ENCODE results near the gene PDE4D. TPM values are rescaled to one million over a fixed set of nuclear protein-coding genes. Genes with fewer than 3 reads are reported as not detected.
A peak's percentile ranks its signal among the peaks of the same experiment; 100 is the strongest.

The PDE4D gene
- total RNA-seq, 1 donor from 2014 or later, result 50.0 TPM

DNA sequence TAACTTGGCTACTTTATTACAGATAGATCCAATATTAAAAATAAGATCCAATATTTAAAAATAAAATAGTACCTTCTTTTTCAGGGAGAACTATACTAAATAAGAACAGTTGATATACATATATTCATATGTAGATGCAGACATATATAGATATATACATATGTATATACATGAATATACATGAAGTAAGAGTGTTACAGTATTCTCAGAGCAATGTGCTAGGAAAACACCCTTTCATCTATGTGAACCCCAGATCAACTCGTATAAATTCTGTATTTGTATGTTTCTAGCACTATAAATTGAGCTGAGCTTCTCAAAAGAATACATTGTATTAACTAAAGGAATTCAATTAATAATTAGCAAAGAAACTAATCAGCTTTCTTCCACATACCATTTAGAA, 287.6 kb downstream of the PDE4D start:
- Mint-ChIP-seq H3K27me3 (no peaks in the 10 kb centered on the region), H3K4me1 (ENCODE audit: unreplicated experiment) (peaks cover 34% of the 10 kb centered on the region), H3K27ac (no peak overlapping the region), H3K4me3 (no peak overlapping the region), H3K9me3 (no peaks in the 10 kb centered on the region), H3K36me3 (peaks cover 8% of the 10 kb centered on the region)
- DNase-seq (ENCODE audit: extremely low spot score, unreplicated experiment), result no peak
- TF ChIP-seq, protein P1, sequence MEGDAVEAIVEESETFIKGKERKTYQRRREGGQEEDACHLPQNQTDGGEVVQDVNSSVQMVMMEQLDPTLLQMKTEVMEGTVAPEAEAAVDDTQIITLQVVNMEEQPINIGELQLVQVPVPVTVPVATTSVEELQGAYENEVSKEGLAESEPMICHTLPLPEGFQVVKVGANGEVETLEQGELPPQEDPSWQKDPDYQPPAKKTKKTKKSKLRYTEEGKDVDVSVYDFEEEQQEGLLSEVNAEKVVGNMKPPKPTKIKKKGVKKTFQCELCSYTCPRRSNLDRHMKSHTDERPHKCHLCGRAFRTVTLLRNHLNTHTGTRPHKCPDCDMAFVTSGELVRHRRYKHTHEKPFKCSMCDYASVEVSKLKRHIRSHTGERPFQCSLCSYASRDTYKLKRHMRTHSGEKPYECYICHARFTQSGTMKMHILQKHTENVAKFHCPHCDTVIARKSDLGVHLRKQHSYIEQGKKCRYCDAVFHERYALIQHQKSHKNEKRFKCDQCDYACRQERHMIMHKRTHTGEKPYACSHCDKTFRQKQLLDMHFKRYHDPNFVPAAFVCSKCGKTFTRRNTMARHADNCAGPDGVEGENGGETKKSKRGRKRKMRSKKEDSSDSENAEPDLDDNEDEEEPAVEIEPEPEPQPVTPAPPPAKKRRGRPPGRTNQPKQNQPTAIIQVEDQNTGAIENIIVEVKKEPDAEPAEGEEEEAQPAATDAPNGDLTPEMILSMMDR (conservative IDR thresholded peaks at IDR 0.05), result no peak

DNA sequence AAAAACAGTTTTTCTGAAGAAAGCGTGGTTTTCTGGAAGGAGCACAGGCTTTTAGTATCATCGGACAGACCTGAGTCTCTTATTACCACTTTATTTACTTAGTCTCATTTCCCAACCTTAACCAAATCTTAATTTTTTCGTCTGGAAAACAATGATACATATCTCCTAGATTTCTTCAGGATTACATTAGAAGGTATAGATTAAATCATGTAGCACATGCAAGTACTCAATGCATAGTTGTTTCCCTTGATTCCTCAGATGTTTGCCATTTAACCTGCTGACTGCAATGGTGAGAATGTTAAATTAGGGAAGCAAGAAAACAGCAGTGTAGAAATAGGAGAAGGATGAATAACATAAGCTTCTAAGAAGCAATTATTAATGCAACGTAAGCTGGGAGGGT, 289.4 kb downstream of the PDE4D start:
- TF ChIP-seq, protein P1 (conservative IDR thresholded peaks at IDR 0.05), result no peak
- Mint-ChIP-seq H3K36me3 (peaks cover 8% of the 10 kb centered on the region), H3K27me3 (no peaks in the 10 kb centered on the region), H3K4me1 (ENCODE audit: unreplicated experiment) (peaks cover 38% of the 10 kb centered on the region), H3K9me3 (no peaks in the 10 kb centered on the region), H3K27ac (no peak overlapping the region), H3K4me3 (no peak overlapping the region)
- DNase-seq (ENCODE audit: extremely low spot score, unreplicated experiment), result no peak

DNA sequence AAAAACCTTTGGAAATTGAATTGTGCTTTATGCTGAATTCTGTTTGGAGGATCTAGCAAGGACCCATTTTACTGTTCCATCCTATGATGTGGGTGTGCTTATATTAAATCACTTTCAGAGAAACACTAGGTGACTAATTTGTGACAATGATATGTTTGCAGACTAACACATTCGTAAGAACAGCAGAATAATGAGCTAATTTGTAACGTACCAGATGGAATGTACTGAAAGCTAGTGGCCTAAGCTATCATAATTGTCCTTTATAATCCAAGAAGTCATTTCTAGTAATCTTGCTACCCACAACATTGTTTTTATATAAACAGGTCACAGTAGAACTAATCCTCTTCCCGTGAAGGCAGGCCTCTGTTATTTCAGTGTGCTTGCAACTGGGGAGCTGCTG, 292.5 kb downstream of the PDE4D start:
- peaks cover 45% of the 10 kb centered on the region for H3K4me1 Mint-ChIP-seq (ENCODE audit: unreplicated experiment)
- TF ChIP-seq, protein P1 (conservative IDR thresholded peaks at IDR 0.05), result no peak
- no peaks in the 10 kb centered on the region for H3K27me3 Mint-ChIP-seq
- peaks cover 5% of the 10 kb centered on the region for H3K36me3 Mint-ChIP-seq
- DNase-seq (ENCODE audit: extremely low spot score, unreplicated experiment), result no peak
- H3K4me3 Mint-ChIP-seq, result no peak overlapping the region
- H3K9me3 Mint-ChIP-seq, result no peaks in the 10 kb centered on the region
- H3K27ac Mint-ChIP-seq, result no peak overlapping the region

DNA sequence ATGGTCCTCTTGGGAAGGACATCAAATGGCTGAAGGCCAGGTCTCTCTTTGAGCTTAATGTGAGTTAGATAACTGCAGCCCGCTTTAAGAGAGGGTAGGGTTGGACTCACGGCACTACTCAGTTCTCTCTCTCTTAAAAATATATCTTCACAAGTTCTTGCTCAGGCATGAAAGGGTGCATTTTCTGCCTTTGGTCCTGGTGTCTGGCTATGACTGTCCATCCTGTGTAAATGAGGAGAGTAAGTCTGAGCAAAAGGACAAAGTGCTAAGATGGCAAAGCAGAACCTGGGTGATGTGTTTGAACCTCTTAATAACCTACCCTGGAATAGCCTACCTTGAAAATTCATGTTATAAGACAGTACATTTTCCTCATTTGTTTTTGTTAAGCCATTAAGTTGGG, 293.4 kb downstream of the PDE4D start:
- H3K4me1 Mint-ChIP-seq (ENCODE audit: unreplicated experiment), result peaks cover 40% of the 10 kb centered on the region
- H3K9me3 Mint-ChIP-seq, result no peaks in the 10 kb centered on the region
- H3K4me3 Mint-ChIP-seq, result no peak overlapping the region
- H3K27me3 Mint-ChIP-seq, result no peaks in the 10 kb centered on the region
- no peak overlapping the region for H3K27ac Mint-ChIP-seq
- peaks cover 5% of the 10 kb centered on the region for H3K36me3 Mint-ChIP-seq
- DNase-seq (ENCODE audit: extremely low spot score, unreplicated experiment), result no peak
- TF ChIP-seq, protein P1 (conservative IDR thresholded peaks at IDR 0.05), result no peak

DNA sequence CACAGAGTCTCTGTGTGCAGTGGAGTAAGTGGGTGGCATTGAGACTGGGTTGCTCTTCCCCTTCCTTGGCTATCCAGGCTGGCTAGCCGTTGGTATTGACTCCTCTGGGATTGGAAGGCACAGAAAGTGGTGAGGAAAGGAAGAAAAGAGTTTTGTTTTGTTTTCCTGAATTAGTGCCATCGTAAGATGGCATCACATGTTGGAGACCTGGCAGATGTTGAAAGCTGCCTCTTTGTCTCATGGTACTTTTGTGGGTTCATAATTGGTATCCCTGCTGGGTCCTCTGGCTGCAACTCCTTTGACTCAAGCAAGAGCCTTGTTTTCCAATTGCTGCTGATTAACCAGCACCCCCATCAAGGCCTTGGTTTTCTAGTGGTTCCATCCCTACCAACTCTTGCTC, 293.8 kb downstream of the PDE4D start:
- H3K36me3 Mint-ChIP-seq, result peaks cover 6% of the 10 kb centered on the region
- H3K27ac Mint-ChIP-seq, result no peak overlapping the region
- no peaks in the 10 kb centered on the region for H3K9me3 Mint-ChIP-seq
- peaks cover 40% of the 10 kb centered on the region for H3K4me1 Mint-ChIP-seq (ENCODE audit: unreplicated experiment)
- TF ChIP-seq, protein P1 (conservative IDR thresholded peaks at IDR 0.05), result no peak
- no peak for DNase-seq (ENCODE audit: extremely low spot score, unreplicated experiment)
- H3K4me3 Mint-ChIP-seq, result no peak overlapping the region
- H3K27me3 Mint-ChIP-seq, result no peaks in the 10 kb centered on the region

DNA sequence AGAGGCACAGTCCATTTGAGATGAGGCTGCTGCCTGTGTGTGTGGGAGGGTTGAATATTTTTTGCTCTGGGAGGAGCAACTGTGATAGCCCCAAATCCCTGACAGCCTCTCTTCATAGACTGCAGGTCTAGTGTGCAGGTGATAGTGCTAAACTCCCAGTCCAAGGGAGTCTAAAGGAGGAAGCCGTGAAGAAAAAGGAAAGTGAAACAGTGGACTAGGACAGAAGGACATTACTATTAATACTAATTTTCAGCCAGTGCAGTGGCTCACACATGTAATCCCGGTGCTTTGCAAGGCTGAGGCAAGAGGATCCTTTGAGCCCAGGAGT, 295.0 kb downstream of the PDE4D start:
- no peak for DNase-seq (ENCODE audit: extremely low spot score, unreplicated experiment)
- Mint-ChIP-seq H3K36me3 (peaks cover 10% of the 10 kb centered on the region), H3K27me3 (no peaks in the 10 kb centered on the region), H3K4me1 (ENCODE audit: unreplicated experiment) (peaks cover 38% of the 10 kb centered on the region), H3K4me3 (peak overlapping the region; percentile 73), H3K9me3 (no peaks in the 10 kb centered on the region), H3K27ac (peak overlapping the region; percentile 46)
- TF ChIP-seq, protein P1 (conservative IDR thresholded peaks at IDR 0.05), result no peak

Data from type B pancreatic cell (in vitro differentiated cells).